Fibroblast of upper back skin (primary cell): ENCODE measurements around the gene GABPA.
"Not testable (repeated sequence)": the region's sequence is repeated elsewhere in the genome, so short reads cannot be mapped to it uniquely, and the experiment has no call there.

Experiments used
- DNase-seq: peaks from one replicate; pipeline ENCODE4 v3.0.0-alpha.2; 2013

GABPA gene

DNA sequence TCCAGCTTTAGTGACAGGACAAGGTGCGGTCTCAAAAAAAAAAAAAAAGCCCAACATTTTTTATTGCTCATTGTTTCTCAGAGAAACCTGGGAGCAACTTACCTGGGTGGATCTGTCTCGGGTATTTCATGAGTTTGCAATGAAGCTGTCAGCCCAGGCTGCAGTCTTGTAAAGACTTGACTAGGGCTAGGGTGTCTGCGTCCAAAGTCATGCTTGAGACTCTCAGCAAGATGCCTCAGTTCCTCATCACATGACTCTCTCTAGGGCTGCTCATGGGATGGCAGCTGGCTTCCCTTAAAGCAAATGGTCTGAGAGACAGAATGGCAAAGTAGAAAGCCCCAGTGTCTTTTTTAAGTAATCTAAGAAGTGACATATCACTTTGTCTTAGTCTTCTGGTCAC is 8.1 kb downstream of the GABPA start:
- DNase-seq = no peak

DNA sequence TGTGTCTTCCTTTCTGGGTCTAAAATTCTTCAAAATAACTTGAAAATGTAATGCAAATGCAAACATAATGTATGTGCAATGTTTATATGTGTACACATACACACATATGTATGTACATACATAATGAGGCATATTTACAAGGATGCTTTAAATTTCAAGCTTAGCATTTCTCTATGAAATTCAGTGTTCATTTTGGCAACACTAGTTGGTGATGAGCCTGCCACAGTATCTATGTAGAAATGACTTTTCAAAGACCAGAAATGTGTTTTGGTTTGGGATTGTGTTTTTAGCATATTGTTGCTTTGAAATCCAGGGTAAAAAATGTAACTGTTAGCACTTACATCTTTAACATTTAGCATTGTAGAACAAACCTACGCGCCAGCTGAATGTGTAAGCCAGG is 10.1 kb downstream of the GABPA start:
- DNase-seq = no peak

DNA sequence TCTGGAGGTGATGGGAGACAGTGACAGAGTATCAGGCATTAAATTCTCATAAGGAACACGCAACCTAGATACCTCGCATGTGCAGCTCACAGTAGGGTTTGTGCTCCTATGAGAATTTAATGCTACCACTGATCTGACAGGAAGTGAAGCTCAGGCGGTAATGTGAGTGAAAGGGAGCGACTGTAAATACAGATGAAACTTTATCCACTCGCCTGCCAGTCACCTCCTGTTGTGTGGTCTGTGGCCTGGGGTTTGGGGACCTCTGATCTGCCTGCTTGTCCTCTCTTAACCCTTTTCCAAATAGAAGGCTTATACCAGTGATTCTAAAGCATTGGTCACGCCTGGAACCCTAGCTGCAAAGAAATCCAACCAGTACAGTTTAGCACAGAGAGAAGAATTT is 15.3 kb downstream of the GABPA start:
- no peak for DNase-seq

DNA sequence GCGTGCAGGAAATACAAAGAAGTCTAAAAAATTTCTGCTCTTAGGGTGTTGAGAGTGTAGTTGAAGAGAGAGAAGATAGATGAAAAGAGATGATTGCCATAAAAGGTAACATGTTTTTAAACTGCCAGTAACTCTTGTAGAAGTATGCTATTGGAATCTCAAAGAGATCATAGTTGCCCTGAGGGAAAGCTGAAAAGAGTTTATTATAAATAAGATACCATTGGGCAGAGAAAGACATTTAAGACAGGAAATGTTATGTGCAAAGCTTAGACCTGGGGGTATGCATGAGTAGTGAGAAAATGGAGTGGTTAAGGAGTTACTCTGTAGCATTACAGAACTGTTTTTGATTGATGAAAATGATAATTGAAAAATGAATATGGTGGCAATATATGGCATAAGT is 17.6 kb downstream of the GABPA start:
- DNase-seq = no peak

DNA sequence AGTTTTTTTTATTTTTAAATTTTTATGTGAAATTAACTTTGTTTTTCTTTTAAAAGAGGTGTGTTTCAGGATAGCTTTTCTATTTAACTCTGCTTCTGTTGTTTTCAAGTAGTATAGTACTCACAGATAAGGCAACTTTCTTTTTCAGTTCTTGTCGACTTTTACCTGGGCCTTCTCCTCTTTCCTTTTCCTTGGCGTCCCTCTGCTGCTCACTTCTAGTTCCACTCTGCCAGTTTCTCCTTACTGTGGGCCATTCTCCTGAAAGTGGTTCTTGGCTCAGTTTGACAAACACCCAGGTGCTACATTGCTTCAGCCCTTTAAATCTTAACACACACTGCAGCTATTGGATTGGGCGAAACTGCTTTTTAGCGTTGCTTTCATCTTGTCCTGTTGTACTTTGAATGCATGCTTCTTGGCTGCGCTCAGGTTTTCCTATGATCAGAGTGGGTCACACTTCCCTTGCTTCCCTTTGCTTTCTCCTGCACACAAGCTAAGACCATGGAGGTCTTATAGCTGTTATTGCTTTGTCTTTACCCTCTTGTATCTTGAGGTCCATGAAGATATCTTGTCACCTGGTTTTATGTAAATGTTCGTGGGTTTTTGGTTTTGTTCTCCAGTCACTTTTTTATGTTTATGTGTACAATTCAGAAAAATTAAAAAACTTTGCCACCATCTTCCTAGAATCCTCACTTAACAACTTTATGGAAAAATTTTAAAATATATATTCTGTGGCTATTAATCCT is 21.6 kb downstream of the GABPA start:
- no peak for DNase-seq

DNA sequence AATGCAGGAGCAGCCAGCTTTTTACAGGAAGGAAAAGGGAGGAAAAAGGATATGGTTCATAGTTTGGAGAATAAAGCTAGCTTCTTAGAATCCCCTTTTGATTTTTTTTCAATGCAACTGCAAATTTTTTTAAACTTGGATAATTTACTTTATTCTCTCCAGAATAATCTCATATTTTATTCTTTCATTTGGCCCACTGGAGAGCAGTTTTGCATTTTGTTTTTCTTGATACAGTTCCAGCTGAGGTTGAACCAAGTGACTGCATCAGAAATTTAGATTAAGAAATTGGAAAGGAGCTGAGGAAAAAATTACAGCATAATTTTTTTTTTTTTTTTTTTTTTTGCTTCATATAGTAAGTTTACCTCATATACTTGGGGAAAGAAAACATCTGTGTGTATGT is 22.8 kb downstream of the GABPA start:
- DNase-seq = no peak

DNA sequence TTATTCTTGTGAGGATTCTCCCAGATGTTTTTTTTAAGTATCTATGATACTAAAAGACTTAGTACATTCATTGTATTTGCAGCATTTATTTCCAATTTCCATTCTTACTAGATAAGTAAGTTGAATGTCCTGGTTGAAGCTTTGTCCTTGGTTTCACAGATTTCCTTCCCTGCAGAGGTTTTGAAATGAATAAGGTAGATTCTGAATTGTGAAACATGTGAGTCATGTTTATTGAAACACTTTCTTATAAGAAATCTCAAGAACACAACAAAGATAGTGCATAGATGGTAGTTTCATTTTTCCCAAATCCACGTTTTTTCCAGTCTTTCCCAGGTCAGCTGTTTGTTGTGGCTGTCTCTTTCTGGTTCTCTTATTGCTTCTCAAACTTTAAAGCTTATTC is 24.8 kb downstream of the GABPA start:
- no peak for DNase-seq

DNA sequence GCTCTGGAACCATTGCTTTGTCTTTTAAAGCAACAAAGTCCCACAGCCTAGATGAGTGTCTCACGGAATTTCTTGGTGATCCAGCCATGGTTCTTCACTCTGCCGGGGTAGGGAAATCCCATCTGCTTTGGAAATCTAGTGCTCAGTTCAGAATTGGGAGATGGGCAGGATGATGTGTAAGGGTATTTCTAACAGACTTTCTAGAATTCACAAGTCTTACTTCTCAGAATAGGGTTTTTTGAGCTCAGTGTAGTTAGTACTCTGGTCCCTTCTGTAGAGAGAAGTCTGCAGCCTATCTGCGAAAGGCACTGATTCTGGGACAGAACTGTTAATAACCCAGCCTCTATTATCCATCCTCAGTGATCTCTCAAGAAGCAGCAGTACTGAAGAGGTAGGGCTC is 25.3 kb downstream of the GABPA start:
- no peak for DNase-seq

DNA sequence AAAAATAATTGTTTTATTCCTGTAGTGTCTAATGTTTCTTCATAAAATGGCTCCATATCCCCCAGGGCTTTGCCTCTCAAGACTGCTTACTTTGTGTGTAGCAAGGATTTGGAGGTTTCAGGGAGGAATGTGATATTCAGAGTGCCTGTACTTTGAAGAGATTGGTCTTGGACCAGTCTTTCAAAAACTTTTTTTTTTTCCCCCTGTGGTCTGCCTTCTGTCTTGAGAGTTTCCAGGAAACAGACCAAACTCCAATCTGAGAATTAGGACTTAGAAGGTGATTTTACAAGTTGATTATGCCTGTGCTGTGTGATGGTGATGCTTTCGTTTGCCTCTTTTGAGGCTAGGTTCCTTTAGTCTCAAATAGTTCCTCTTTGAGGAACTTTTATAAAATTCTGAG is 25.9 kb downstream of the GABPA start:
- no peak for DNase-seq

DNA sequence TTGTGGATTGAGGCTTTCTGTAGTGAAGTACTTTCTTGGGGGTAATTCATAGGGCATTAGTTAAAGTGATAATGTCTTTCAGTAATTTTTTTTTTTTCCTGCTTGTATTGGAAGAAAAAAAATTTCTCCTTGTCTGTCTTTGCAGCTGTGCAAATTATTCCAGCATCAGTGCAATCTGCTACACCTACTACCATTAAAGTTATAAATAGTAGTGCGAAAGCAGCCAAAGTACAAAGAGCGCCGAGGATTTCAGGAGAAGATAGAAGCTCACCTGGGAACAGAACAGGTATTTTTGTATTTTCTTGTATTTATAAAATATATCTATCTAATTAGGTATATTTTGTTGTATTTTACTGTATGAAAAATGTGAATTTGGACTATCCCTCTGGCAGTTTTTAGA is 29.3 kb downstream of the GABPA start:
- DNase-seq = no peak

DNA sequence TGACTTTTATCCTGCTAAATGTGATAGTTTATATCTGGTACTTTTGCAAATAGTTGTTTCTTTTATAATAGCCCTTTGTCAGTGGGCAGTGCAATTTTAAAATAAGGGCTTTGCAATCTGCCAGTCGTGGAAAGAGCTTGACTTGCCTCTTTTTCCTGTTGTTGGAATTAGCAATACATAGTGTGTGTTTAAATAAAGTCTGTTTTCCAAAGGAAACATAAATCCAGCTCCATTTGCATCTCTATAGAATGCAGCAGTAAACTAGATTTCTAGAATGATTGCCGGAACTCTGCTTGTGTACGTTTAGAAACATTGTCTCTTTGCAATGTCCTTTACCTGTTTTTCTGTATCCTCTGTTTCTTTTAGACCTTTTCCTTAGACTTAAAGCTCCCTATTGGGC is 33.1 kb downstream of the GABPA start:
- no peak for DNase-seq

DNA sequence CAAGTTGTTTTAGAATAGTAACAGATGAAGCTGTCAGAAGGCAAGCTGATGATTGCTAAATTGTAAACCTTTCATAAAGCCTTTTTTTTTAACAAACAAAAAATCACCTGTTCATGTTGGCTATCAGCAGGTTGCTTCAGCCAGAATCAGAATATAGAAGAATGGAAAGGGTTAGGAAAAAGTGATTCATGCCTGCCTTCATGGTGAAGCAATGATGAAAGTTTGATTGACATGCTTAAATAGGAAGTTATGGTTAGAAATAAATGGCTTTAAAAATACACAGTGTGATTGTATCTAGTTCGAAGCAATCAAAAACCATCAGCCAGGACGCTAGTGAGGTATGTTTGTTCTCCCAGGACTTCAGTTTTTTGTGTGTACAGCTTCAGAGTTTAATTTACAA is 37.9 kb downstream of the GABPA start:
- no peak for DNase-seq

DNA sequence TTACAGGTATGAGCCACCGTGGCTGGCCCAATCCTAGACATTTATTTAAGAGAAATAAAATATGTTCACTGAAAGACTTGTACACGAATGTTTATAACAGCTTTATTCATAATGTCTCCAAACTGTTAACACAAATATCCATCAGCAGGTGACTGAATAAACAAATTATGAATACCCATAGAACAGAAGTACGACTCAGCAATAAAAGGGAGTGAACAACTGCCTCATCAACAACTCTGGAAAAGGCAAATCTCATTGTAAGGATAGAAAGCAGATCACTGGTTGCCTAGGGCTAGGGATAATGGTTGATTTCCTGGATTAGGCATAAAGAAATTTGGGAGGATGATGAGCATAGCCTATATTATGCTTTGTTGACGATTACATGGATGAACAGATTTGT is 41.7 kb downstream of the GABPA start:
- DNase-seq = no peak

DNA sequence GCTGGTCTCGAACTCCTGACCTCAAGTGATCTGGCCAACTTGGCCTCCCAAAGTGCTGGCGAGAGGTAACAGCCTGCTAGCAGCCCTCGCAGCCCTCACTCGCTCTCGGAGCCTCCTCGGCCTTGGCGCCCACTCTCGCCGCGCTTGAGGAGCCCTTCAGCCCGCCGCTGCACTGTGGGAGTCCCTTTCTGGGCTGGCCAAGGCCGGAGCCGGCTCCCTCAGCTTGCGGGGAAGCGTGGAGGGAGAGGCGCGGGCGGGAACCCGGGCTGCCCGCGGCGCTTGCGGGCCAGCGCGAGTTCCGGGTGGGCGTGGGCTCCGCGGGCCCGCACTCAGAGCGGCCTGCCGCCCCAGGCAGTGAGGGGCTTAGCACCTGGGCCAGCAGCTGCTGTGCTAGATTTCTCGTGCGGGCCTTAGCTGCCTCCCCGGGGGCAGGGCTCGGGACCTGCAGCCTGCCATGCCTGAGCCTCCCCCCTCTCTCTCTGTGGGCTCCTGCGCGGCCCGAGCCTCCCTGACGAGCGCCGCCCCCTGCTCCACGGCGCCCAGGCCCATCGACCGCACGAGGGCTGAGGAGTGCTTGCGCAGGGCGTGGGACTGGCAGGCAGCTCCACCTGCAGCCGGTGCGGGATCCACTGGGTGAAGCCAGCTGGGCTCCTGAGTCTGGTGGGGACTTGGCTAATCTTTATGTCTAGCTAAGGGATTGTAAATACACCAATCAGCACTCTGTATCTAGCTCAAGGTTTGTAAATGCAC is 43.5 kb downstream of the GABPA start:
- DNase-seq = not testable (repeated sequence)

DNA sequence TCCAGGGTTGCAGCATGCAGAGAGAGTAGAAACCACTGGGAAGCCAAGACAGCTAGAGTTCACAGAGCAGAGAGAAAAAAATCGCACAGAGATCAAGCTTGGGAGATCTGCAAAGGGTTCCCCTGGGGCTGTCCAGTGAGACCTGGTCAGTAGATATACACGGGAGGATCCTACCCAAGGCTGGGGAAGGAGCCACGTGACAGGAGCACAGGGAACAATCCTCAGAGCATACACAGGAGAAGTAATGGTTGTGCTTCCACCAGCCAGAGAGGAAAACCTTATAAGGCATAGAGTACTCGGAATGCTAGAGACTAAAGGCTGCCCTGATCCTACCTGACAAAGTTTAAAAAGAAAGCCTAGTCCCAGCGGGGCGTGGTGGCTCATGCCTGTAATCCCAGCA is 53.9 kb downstream of the GABPA start:
- DNase-seq = no peak

DNA sequence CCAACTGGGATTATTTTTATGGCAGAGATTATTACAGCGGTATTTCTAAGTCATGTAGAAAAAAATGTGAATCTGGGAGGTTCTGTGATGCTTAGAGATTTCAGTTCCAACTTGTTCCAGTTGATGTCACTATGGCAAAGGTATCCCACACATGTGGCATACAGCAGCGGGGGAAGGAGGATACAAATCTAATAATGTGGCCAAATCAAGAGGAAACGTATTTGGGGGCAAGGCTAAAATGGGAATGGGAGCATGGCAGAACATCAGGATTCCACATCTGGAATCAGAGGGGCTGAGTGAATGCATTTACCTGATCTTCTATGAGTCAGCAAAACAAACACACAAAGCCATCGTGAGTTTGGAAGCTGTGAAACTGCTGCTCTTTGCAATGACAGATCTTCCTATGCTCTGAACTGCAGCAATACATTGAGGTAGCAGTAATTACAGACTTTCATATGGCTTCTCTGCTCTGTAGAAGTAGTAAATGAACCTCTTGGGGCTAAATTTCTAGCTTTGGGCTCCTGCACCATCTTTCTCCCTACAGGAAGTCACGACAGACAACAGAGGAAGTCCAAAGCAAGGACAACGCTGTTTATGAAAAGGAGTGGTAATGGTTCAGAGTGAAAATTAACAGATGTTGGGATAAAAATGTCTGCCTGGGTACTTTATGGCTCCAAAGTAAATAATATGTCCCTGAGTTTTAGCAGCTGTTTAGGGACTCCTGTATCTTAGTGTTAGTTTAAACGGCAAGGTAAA is 55.5 kb downstream of the GABPA start:
- peak; percentile 57 for DNase-seq

DNA sequence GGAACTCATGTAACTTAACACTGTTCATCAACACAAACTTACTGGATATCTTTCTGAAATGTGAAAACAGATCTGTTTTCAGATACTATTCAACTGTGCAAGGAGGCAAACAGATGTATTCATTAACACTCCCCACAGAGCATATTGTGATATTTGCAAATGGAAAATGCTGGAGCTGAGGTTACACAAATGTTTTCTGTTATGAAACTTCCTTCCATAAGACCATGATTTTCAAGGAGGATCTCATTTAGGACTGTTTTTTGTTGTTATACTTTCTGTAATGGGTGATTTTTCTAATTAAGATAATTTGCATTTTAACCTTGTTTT is 56.1 kb downstream of the GABPA start:
- DNase-seq = no peak

DNA sequence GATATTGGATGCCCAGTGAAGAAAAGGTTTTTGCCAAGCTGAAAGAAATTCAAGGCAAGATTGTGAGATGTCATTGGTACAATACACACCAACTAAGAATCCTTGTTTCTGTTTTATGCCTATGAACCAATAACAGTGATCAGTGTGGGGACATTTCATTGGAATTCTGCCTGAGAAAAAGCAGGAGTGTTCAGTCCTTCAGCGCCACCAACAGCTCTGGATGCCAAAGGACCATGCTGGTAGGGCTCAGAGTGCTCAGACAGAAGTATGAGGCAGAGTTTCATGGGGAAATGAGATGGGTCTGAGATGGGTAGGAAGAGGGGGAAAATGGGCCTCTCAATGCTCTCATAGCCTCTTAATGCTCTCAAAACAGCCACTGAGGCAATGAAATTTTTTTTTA is 56.5 kb downstream of the GABPA start:
- no peak for DNase-seq

DNA sequence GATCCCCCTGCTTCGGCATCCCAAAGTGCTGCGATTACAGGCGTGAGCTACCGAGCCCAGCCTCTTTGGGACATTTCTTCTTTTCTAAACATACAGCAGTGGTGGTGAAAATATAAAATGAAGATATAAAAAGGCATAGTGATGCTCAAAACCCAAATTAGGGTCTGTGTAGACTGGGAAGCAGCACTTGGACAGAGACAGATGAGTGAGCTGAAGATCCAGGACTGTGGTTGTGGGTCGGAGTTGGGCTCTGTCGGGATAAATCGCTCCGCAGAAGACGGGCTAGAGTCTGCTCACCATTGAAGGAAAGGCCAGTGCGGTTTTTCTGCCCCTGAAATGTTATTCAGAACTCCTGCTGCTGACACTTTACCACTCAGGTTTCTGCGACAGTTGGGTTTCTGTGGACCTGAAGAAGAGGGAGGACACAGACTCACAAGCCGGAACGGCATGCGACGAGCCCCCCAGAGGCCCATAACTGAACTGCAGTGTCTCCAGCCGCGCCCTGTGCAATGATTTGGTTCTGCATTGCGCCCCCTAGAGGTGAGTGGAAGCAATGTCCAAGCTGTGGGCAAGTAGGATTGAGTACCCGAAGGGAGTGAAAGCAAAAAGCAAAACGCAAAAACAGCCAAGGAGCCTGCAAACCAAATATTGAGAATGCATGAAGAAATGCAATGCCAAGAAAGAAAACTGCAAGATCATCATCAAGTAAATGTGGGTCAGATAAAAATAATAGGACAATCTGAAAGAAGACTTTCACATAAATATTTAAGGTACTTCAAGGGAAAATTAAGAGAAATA is 66.6 kb downstream of the GABPA start:
- DNase-seq = peak; percentile 77

DNA sequence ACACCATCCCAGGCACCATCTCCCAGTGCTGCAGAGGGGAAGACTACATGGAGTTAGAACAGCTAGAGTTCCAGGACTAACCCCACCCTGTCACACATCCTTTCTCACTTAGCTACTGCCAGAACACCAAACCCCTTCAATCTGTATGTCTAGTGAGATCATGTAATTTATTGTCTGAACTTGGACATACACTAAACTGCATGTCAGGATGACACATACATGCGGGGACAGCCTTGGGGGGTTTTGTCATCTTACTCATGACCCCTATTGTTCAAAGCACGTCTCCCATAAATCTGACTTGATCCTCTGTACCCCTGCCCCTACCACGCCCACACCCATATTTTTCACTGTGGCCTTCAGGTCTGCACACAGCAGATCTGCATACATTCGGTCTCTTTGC is 71.3 kb downstream of the GABPA start:
- DNase-seq = no peak

DNA sequence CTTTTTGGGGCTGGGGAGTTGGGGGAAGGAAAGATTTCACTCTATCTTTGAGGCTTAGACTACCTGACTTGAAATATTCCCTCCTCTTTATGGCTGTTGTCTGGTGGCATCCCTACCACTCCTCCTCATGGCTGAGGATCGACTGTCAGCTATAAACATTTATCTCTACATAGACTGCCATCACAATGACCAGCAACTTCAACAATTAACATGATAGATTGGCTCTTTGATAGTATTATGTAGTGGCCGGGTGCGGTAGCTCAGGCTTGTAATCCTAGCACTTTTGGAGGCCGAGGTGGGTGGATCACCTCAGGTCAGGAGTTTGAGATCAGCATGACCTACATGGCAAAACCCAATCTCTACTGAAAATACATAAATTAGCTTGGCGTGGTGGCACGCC is 72.4 kb downstream of the GABPA start:
- no peak for DNase-seq

DNA sequence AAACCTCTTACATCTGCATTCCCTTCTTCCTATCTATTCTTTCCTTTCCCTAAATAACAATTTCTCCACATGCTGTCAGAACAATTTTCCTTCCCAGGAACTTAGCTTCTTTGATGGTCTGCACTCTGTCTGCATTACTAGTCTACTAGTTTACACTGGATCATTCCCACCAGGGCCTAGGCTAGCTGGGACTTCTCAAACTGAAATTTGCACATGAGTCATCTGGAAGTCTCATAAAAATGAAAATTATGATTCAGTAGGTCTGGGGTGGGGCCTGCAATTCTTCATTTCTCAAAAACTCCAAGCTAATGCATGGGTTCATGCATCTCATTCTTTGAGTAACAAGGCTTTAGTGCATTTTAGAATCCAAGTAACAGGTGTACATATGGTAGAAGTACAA is 74.2 kb downstream of the GABPA start:
- DNase-seq = peak; percentile 34

DNA sequence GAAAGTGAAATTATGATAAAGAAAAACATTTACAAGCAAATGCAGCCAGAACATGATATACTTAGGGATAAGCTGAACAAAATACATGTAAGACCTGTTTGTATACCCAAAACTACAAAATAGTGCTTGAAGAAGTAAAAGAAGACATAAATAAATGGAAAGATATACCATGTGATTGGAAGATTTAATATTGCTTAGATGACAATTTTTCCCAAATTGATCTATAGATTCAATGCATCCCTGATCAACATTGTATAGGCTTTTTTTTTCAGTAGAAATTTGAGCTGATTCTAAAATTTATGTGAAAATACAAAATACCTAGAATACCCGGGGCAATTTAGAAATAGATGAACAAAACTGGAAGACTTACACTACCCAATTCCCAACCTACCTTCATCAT is 76.4 kb downstream of the GABPA start:
- no peak for DNase-seq
